Fibroblast of lung (primary cell): ENCODE data around the gene CFAP58. TPM values are rescaled to one million over a fixed set of nuclear protein-coding genes. Genes with fewer than 3 reads are reported as not detected.

Source experiments
- DNase-seq, 2 donors: peaks; one replicate each; pipeline versions ENCODE4 v3.0.0 to v3.0.0-alpha.2; 2010; ENCODE audit warnings: low read depth in 2 of 2
- H2AFZ ChIP-seq: 2 replicates; pipeline ENCODE4 v1.5.1; 2012; ENCODE audit warnings: low read length, control low read depth, inconsistent platforms
- H3K27ac ChIP-seq: 2 replicates; pipeline ENCODE4 v1.5.1; 2011; ENCODE audit warnings: low read length, control low read depth; ENCODE audit not compliant: insufficient read depth
- H3K27me3 ChIP-seq: 2 replicates; pipeline ENCODE4 v1.5.1; 2011; ENCODE audit warnings: mild to moderate bottlenecking, low read length; ENCODE audit not compliant: control insufficient read depth, insufficient read depth
- H3K36me3 ChIP-seq: 2 replicates; pipeline ENCODE4 v1.5.1; 2011; ENCODE audit warnings: low read length; ENCODE audit not compliant: control insufficient read depth, insufficient read depth
- H3K4me1 ChIP-seq: 2 replicates; pipeline ENCODE4 v1.5.1; 2011; ENCODE audit warnings: low read length; ENCODE audit not compliant: control insufficient read depth, insufficient read depth; ENCODE audit errors: extremely low read depth
- H3K4me2 ChIP-seq: 2 replicates; pipeline ENCODE4 v1.5.1; 2011; ENCODE audit warnings: low read length, control low read depth; ENCODE audit not compliant: insufficient read depth; ENCODE audit errors: extremely low read depth
- H3K4me3 ChIP-seq, 4 experiments: fragments of 200-600 bp in 1 of 4; sonication (generic) in 1 of 4; replicated peaks in 1 of 4; 2 replicates each; pipeline ENCODE4 v1.5.1; 2011 to 2016; ENCODE audit warnings: low read length in 4 of 4, low read depth in 3 of 4, mild to moderate bottlenecking in 3 of 4, control low read depth in 2 of 4, inconsistent platforms in 1 of 4, mixed read lengths in 1 of 4; ENCODE audit not compliant: insufficient read depth in 1 of 4; ENCODE audit errors: control extremely low read depth in 1 of 4
- H3K79me2 ChIP-seq: 2 replicates; pipeline ENCODE4 v1.5.1; 2012; ENCODE audit warnings: mild to moderate bottlenecking, low read length, inconsistent platforms; ENCODE audit not compliant: control insufficient read depth, insufficient read depth
- H3K9ac ChIP-seq: 2 replicates; pipeline ENCODE4 v1.5.1; 2011; ENCODE audit warnings: mild to moderate bottlenecking, low read length, control low read depth; ENCODE audit not compliant: insufficient read depth
- H3K9me3 ChIP-seq: 2 replicates; pipeline ENCODE4 v1.5.1; 2012; ENCODE audit warnings: low read depth, low read length; ENCODE audit not compliant: control insufficient read depth, insufficient read depth
- H4K20me1 ChIP-seq: 2 replicates; pipeline ENCODE4 v1.5.1; 2011; ENCODE audit warnings: low read length; ENCODE audit not compliant: control insufficient read depth, insufficient read depth; ENCODE audit errors: extremely low read depth
- EZH2 ChIP-seq: IDR thresholded peaks from 2 replicates; pipeline ENCODE4 v1.5.1; 2012; ENCODE audit warnings: low read length, control low read depth, mild to moderate bottlenecking; ENCODE audit errors: missing control alignments
- polyA plus RNA-seq, 2 donors: library from polyadenylated mRNA; depleted of rRNA in 1 of 2; stranded (reverse) in 1 of 2; unstranded in 1 of 2; fragments of >200 nt; gene quantifications; 2 replicates each; pipeline ENCODE4 v1.2.1, GENCODE V29; 2011 to 2012; ENCODE audit warnings: missing spikeins in 1 of 2
- total RNA-seq: library from RNA; depleted of rRNA; stranded (reverse); fragments of >200 nt; gene quantifications from 2 replicates; pipeline ENCODE4 v1.2.1, GENCODE V29; 2014
- TF ChIP-seq, protein P1 (sequence below), 2 donors: IDR thresholded peaks in 1 of 2; conservative IDR thresholded peaks in 1 of 2; 1 replicate in 1 of 2; 2 replicates in 1 of 2; pipeline ENCODE4 v1.5.1; 2011 to 2012; ENCODE audit warnings: low read length in 2 of 2, control low read depth in 1 of 2, inconsistent platforms in 1 of 2, low read depth in 1 of 2, mild to moderate bottlenecking in 1 of 2

The CFAP58 gene
- total and polyA plus RNA-seq, 2 donors (not counting 1 experiment from before 2014, with no cell fraction given) = 0.33 to 0.42 TPM

GRCh38 chr10:104334561-104334960, 19.1 kb upstream of the CFAP58 start:
- H3K27me3 ChIP-seq = no peaks in the 10 kb centered on the region
- no peaks in the 10 kb centered on the region for H4K20me1 ChIP-seq
- H3K79me2 ChIP-seq = peaks cover 74% of the 10 kb centered on the region
- no peak overlapping the region for H2AFZ ChIP-seq
- H3K4me1 ChIP-seq = peaks cover 48% of the 10 kb centered on the region
- peak overlapping the region in 1 of 4 experiments; percentile 11 for H3K4me3 ChIP-seq
- no peak overlapping the region for H3K27ac ChIP-seq
- no peak overlapping the region for H3K4me2 ChIP-seq
- H3K9me3 ChIP-seq = no peaks in the 10 kb centered on the region
- H3K9ac ChIP-seq = no peak overlapping the region
- H3K36me3 ChIP-seq = peaks cover 1% of the 10 kb centered on the region
- DNase-seq = no peak
- no peak for TF ChIP-seq EZH2
- TF ChIP-seq, protein P1, sequence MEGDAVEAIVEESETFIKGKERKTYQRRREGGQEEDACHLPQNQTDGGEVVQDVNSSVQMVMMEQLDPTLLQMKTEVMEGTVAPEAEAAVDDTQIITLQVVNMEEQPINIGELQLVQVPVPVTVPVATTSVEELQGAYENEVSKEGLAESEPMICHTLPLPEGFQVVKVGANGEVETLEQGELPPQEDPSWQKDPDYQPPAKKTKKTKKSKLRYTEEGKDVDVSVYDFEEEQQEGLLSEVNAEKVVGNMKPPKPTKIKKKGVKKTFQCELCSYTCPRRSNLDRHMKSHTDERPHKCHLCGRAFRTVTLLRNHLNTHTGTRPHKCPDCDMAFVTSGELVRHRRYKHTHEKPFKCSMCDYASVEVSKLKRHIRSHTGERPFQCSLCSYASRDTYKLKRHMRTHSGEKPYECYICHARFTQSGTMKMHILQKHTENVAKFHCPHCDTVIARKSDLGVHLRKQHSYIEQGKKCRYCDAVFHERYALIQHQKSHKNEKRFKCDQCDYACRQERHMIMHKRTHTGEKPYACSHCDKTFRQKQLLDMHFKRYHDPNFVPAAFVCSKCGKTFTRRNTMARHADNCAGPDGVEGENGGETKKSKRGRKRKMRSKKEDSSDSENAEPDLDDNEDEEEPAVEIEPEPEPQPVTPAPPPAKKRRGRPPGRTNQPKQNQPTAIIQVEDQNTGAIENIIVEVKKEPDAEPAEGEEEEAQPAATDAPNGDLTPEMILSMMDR (conservative IDR thresholded peaks at IDR 0.05 in 1 of 2, IDR thresholded peaks at IDR 0.05 in 1 of 2; ENCODE audit: low read depth in 1 of 2, low read length in 2 of 2) = no peak

DNA sequence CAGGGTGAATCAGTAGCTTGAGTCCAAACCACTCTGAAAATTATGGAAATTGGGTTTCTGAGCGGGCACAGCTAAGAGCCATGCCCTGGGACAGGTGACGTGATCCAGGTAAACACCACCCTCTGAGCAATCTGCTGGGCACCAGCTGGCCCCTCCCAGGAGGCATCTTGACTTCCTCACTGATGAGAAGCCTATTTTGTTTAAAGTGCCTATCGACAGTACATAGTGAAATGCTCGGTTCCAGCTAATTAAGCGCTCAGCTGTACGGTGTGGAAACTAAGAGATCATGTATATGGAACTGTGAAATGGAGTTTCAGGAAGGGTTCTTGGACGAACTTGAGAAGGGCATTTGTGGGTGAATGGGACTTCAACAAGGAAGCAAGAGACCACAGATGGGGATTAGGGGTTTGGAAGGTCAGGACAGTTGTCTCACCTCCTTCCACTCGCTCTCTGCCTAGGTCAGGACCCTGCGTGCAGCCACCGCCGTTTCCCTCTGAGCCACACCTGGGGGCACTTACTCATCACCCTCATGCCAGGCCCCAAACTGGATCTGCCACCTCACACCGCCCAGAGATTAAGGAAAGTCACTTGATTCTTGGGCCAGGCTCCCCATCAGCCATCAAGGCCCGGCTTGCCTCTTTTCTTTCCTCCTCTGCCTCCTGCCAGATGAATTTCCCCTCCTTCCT, 18.5 kb upstream of the CFAP58 start:
- Histone ChIP-seq H3K4me1 (peaks cover 45% of the 10 kb centered on the region), H3K36me3 (peaks cover 1% of the 10 kb centered on the region), H3K9me3 (no peaks in the 10 kb centered on the region), H3K79me2 (peaks cover 74% of the 10 kb centered on the region), H3K9ac (no peak overlapping the region), H3K4me3 (peak overlapping the region in 2 of 4 experiments; percentile 93 to 97), H3K4me2 (no peak overlapping the region), H4K20me1 (no peaks in the 10 kb centered on the region), H3K27ac (no peak overlapping the region), H2AFZ (no peak overlapping the region), H3K27me3 (no peaks in the 10 kb centered on the region)
- TF ChIP-seq, protein P1 (conservative IDR thresholded peaks at IDR 0.05 in 1 of 2, IDR thresholded peaks at IDR 0.05 in 1 of 2; ENCODE audit: low read depth in 1 of 2, low read length in 2 of 2) = no peak
- no peak for TF ChIP-seq EZH2
- DNase-seq = no peak

- no peaks in the 10 kb centered on the region for H3K27me3 ChIP-seq
- no peak overlapping the region for H2AFZ ChIP-seq
- H3K4me3 ChIP-seq = peak overlapping the region; percentile 86 to 97 (median 94)
- peak overlapping the region; percentile 93 for H3K4me2 ChIP-seq
- TF ChIP-seq, protein P1 (conservative IDR thresholded peaks at IDR 0.05 in 1 of 2, IDR thresholded peaks at IDR 0.05 in 1 of 2; ENCODE audit: low read depth in 1 of 2, low read length in 2 of 2) = no peak
- no peak for TF ChIP-seq EZH2
- peaks cover 62% of the 10 kb centered on the region for H3K79me2 ChIP-seq
- no peaks in the 10 kb centered on the region for H4K20me1 ChIP-seq
- peak overlapping the region; percentile 98 for H3K9ac ChIP-seq
- H3K36me3 ChIP-seq = peaks cover 1% of the 10 kb centered on the region
- DNase-seq = peak; percentile 72 to 86
- no peaks in the 10 kb centered on the region for H3K9me3 ChIP-seq
- H3K4me1 ChIP-seq = peaks cover 35% of the 10 kb centered on the region
- H3K27ac ChIP-seq = peak overlapping the region; percentile 99
Observed at GRCh38 chr10:104336821-104337467, 16.7 kb upstream of the CFAP58 start.
